Panc1 (cell line): Measurements from ENCODE around the gene IRS1. TPM values are rescaled to one million over a fixed set of nuclear protein-coding genes. Genes with fewer than 3 reads are reported as not detected.

Experiments
- ATAC-seq: fragments of 200-7000 bp; cut with Tn5 transposase; 2 replicates; pipeline ENCODE4 v1.9.1; 2020; ENCODE audit warnings: mild to moderate bottlenecking, moderate library complexity
- BruUV-seq: library from RNA; stranded (reverse); fragments of 400-500 nt; replicated peaks from 2 replicates; lab custom pipeline; 2021; lab: Mats Ljungman, UMichigan
- CTCF ChIA-PET: fragments of 300-600 bp; sonication (Branson Sonifier 250); formaldehyde crosslinking; loops from one replicate; lab custom pipeline; 2022; ENCODE audit warnings: antibody characterized with exemption; lab: Charles Lee
- POLR2A ChIA-PET: fragments of 300-600 bp; sonication (Branson Sonifier 250); formaldehyde crosslinking; loops from one replicate; lab custom pipeline; 2022; ENCODE audit warnings: antibody characterized with exemption; lab: Charles Lee
- DNase-seq: peaks from one replicate; pipeline ENCODE4 v3.0.0-alpha.2; 2010; ENCODE audit warnings: low read depth, low spot score
- H3K27ac ChIP-seq: 2 replicates; pipeline ENCODE4 v1.5.1; 2011; ENCODE audit warnings: mild to moderate bottlenecking, low read length, inconsistent platforms
- H3K27me3 ChIP-seq: fragments of 200-500 bp; sonication (Bioruptor generic); 2 replicates; pipeline ENCODE4 v1.6.0; 2014; ENCODE audit warnings: low read length, inconsistent platforms; ENCODE audit not compliant: control insufficient read depth, insufficient read depth
- H3K36me3 ChIP-seq: fragments of 200-500 bp; sonication (Bioruptor generic); 2 replicates; pipeline ENCODE4 v1.5.1; 2014; ENCODE audit warnings: inconsistent platforms, mild to moderate bottlenecking, low read length, moderate library complexity; ENCODE audit not compliant: control insufficient read depth, insufficient read depth
- H3K4me1 ChIP-seq: 2 replicates; pipeline ENCODE4 v1.5.1; 2011; ENCODE audit warnings: inconsistent platforms, mild to moderate bottlenecking, low read length, moderate library complexity; ENCODE audit not compliant: control insufficient read depth, insufficient read depth
- H3K4me3 ChIP-seq, 2 experiments: 2 replicates each; pipeline ENCODE4 v1.5.1; 2011 to 2012; ENCODE audit warnings: low read depth in 2 of 2, low read length in 2 of 2, mild to moderate bottlenecking in 2 of 2, inconsistent platforms in 1 of 2, moderate library complexity in 1 of 2
- H3K9me3 ChIP-seq: fragments of 200-500 bp; sonication (Bioruptor generic); 2 replicates; pipeline ENCODE4 v1.5.1; 2014; ENCODE audit warnings: low read depth, mild to moderate bottlenecking, inconsistent platforms, low read length, moderate library complexity; ENCODE audit not compliant: control insufficient read depth, insufficient read depth
- POLR2AphosphoS5 ChIP-seq: IDR thresholded peaks from 2 replicates; pipeline ENCODE4 v1.6.1; 2012; ENCODE audit warnings: mild to moderate bottlenecking, low read depth, low read length, moderate library complexity
- SIN3A ChIP-seq: IDR thresholded peaks from 2 replicates; pipeline ENCODE4 v1.6.1; 2012; ENCODE audit warnings: low read depth, mild to moderate bottlenecking, low read length, moderate library complexity, borderline replicate concordance; ENCODE audit not compliant: insufficient read depth
- TCF7L2 ChIP-seq: IDR thresholded peaks from 2 replicates; pipeline ENCODE4 v1.6.1; 2011; ENCODE audit warnings: mild to moderate bottlenecking, low read depth, low read length, inconsistent platforms
- in situ Hi-C: cut with HindIII; loops from 2 replicates; pipeline ENCODE4 v1.10.0; 2016; ENCODE audit warnings: low sequenced_read_pairs, low pct_unique_long_range_greater_than_20kb
- intact Hi-C: fragments of 100-400 bp; cut with micrococcal nuclease; formaldehyde crosslinking; loops from one replicate; pipeline ENCODE4 v1.10.0; 2022; ENCODE audit not compliant: unreplicated experiment
- total RNA-seq: library from RNA; stranded (reverse); gene quantifications from one replicate; pipeline ENCODE4 v1.2.1, GENCODE V29; 2021; ENCODE audit not compliant: unreplicated experiment
- TF ChIP-seq, protein P1 (sequence below), 2 experiments: IDR thresholded peaks; 2 replicates each; pipeline ENCODE4 v1.6.1; 2011 to 2012; ENCODE audit warnings: low read depth in 2 of 2, control low read depth in 1 of 2, low read length in 1 of 2, mild to moderate bottlenecking in 1 of 2, moderate library complexity in 1 of 2; ENCODE audit not compliant: insufficient read depth in 1 of 2
- TF ChIP-seq, protein P2 (sequence below): fragments of 450-650 bp; IDR thresholded peaks from 2 replicates; pipeline ENCODE4 v1.5.1; 2017; ENCODE audit warnings: mild to moderate bottlenecking

IRS1 gene
- total RNA-seq, 1 experiment from 2014 or later = 27.3 TPM

DNA sequence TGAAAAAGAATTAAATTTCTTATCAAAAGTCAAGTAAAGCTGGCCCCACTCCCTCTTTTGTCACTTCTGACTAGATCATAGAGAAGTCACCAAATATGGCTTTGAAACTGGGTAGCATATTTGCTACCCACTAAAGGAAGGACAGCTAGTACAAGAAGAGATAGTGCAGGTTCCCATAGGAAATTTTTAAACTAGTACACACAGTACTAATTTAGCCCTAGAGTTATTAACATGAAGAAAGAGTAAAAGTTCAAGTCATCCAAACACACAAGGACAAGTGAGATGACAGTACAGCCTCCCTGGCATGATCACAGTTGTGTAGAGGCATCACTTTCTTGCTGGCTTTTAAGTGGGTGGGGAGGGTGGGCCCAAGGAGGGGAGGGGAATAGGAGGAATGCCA is 100.9 kb downstream of the IRS1 start:
- Histone ChIP-seq H3K4me1 (no peaks in the 10 kb centered on the region), H3K27me3 (no peaks in the 10 kb centered on the region), H3K9me3 (no peaks in the 10 kb centered on the region), H3K36me3 (no peaks in the 10 kb centered on the region), H3K27ac (no peak overlapping the region), H3K4me3 (no peak overlapping the region)
- BruUV-seq = no TSS peak
- CTCF ChIA-PET = interaction anchor here (0.7 kb wide), 1 partner anchor 74 kb away, joined by 6 read pairs; no protein-coding TSS in a partner anchor
- TF ChIP-seq TCF7L2 = no peak
- TF ChIP-seq, protein P1, sequence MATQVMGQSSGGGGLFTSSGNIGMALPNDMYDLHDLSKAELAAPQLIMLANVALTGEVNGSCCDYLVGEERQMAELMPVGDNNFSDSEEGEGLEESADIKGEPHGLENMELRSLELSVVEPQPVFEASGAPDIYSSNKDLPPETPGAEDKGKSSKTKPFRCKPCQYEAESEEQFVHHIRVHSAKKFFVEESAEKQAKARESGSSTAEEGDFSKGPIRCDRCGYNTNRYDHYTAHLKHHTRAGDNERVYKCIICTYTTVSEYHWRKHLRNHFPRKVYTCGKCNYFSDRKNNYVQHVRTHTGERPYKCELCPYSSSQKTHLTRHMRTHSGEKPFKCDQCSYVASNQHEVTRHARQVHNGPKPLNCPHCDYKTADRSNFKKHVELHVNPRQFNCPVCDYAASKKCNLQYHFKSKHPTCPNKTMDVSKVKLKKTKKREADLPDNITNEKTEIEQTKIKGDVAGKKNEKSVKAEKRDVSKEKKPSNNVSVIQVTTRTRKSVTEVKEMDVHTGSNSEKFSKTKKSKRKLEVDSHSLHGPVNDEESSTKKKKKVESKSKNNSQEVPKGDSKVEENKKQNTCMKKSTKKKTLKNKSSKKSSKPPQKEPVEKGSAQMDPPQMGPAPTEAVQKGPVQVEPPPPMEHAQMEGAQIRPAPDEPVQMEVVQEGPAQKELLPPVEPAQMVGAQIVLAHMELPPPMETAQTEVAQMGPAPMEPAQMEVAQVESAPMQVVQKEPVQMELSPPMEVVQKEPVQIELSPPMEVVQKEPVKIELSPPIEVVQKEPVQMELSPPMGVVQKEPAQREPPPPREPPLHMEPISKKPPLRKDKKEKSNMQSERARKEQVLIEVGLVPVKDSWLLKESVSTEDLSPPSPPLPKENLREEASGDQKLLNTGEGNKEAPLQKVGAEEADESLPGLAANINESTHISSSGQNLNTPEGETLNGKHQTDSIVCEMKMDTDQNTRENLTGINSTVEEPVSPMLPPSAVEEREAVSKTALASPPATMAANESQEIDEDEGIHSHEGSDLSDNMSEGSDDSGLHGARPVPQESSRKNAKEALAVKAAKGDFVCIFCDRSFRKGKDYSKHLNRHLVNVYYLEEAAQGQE (IDR thresholded peaks at IDR 0.05; ENCODE audit: insufficient read depth in 1 of 2, low read depth in 2 of 2, low read length in 1 of 2) = no peak
- TF ChIP-seq, protein P2, sequence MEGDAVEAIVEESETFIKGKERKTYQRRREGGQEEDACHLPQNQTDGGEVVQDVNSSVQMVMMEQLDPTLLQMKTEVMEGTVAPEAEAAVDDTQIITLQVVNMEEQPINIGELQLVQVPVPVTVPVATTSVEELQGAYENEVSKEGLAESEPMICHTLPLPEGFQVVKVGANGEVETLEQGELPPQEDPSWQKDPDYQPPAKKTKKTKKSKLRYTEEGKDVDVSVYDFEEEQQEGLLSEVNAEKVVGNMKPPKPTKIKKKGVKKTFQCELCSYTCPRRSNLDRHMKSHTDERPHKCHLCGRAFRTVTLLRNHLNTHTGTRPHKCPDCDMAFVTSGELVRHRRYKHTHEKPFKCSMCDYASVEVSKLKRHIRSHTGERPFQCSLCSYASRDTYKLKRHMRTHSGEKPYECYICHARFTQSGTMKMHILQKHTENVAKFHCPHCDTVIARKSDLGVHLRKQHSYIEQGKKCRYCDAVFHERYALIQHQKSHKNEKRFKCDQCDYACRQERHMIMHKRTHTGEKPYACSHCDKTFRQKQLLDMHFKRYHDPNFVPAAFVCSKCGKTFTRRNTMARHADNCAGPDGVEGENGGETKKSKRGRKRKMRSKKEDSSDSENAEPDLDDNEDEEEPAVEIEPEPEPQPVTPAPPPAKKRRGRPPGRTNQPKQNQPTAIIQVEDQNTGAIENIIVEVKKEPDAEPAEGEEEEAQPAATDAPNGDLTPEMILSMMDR = no peak
- no peak for TF ChIP-seq POLR2AphosphoS5
- TF ChIP-seq SIN3A = no peak
- DNase-seq (no peak), ATAC-seq (no peak)
- in situ Hi-C loops (no loop called here), intact Hi-C loops (no loop called here)
- POLR2A ChIA-PET = no interaction called here

DNA sequence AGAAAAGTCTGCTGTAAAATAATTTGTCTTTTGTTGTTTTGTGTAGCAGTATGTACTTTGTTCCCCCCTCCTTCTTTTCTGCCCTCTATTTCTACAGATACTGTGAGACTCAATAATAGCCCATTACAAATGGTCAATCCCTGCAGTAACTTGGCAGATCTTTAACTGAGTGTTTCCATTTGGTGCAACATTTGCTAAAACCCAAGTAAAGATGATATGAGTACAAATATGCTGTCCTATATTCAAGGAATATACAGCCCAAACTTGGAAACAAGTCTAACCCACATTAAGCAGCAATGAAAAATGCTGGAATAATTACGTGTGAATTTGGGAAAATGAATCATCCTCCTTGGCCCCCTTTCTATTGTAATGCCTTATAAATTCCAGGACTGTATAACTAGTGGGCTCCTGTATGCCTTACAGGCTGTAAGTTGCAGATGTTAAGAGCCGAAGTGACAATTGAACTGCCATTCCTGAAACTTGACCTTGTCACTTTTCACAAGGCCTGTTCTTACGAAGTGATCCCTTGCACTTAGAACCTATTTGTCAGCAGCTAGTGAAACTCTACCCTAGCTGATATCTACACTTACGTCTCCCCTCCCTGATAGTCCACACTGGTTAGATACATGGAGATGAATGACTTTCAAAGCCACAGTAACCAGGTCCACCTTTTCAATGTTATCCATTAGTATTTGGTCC is 104.9 kb downstream of the IRS1 start:
- ChIA-PET POLR2A (no interaction called here), CTCF (no interaction called here)
- in situ Hi-C loops = no loop called here
- Histone ChIP-seq H3K27ac (no peak overlapping the region), H3K36me3 (no peaks in the 10 kb centered on the region), H3K4me3 (no peak overlapping the region), H3K4me1 (no peaks in the 10 kb centered on the region; the same call in 1 of the 2 replicates), H3K27me3 (no peaks in the 10 kb centered on the region), H3K9me3 (no peaks in the 10 kb centered on the region)
- DNase-seq (no peak), ATAC-seq (no peak)
- intact Hi-C loops = no loop called here
- BruUV-seq = no TSS peak
- TF ChIP-seq SIN3A (no peak), TCF7L2 (no peak), POLR2AphosphoS5 (no peak)
- TF ChIP-seq, protein P1 (IDR thresholded peaks at IDR 0.05; ENCODE audit: insufficient read depth in 1 of 2, low read depth in 2 of 2, low read length in 1 of 2) = no peak
- TF ChIP-seq, protein P2 = no peak
